RWPE1 (cell line): Measurements from ENCODE around the gene ARHGEF37.

Experiments
- CTCF ChIA-PET: fragments of 350-600 bp; sonication (Branson Sonifier 250); formaldehyde crosslinking; extraction: SDS; loops from one replicate; lab custom pipeline; 2021; lab: Yijun Ruan, JAX
- POLR2A ChIA-PET: fragments of 400-600 bp; formaldehyde crosslinking; extraction: SDS; loops from one replicate; lab custom pipeline; 2020; ENCODE audit warnings: antibody characterized with exemption; ENCODE audit not compliant: low non-redundant PET; lab: Yijun Ruan, JAX
- DNase-seq: peaks from one replicate; pipeline ENCODE4 v3.0.0; 2012; ENCODE audit warnings: low spot score
- H3K27ac ChIP-seq: fragments of 450-650 bp; 2 replicates; pipeline ENCODE4 v1.5.1; 2017
- CTCF ChIP-seq: fragments of 450-650 bp; conservative IDR thresholded peaks from 2 replicates; pipeline ENCODE4 v1.5.1; 2017; ENCODE audit warnings: low read depth, mild to moderate bottlenecking

The ARHGEF37 gene

GRCh38 chr5:149656576-149657182 is 75.4 kb downstream of the ARHGEF37 start:
- no peak overlapping the region for H3K27ac ChIP-seq
- no peak for DNase-seq
- TF ChIP-seq CTCF, result peak; percentile 73
- ChIA-PET CTCF (interaction anchor here (0.5 to 1.8 kb wide), 31 partner anchors 9 to 810 kb away, joined by 3 to 20 read pairs (median 4); partner anchors contain the start of gene PPARGC1B), POLR2A (no interaction called here)

- ChIA-PET CTCF (interaction anchor here (0.6 to 1.8 kb wide), 19 partner anchors 10 to 809 kb away, joined by 3 to 20 read pairs (median 5); partner anchors contain the start of gene PPARGC1B), POLR2A (no interaction called here)
- DNase-seq, result no peak
- H3K27ac ChIP-seq, result no peak overlapping the region
- no peak for TF ChIP-seq CTCF
These were observed 76.0 kb downstream of the ARHGEF37 start for GRCh38 chr5:149657324-149657723.

- POLR2A ChIA-PET, result no interaction called here
- TF ChIP-seq CTCF, result no peak
- no peak overlapping the region for H3K27ac ChIP-seq
These were observed 77.0 kb downstream of the ARHGEF37 start for GRCh38 chr5:149658299-149658698.

GRCh38 chr5:149664083-149664482 is 82.8 kb downstream of the ARHGEF37 start:
- no peak overlapping the region for H3K27ac ChIP-seq
- no peak for DNase-seq
- ChIA-PET CTCF (interaction anchor here (0.6 to 1.4 kb wide), 7 partner anchors 17 to 318 kb away, joined by 3 to 4 read pairs (median 3); no protein-coding TSS in a partner anchor), POLR2A (no interaction called here)
- TF ChIP-seq CTCF, result no peak

More at GRCh38 chr5:149658299-149658698, 77.0 kb downstream of the ARHGEF37 start:
- DNase-seq, result no peak
- CTCF ChIA-PET, result interaction anchor here (0.9 to 1.3 kb wide), 2 partner anchors 96 to 195 kb away, joined by 5 read pairs; no protein-coding TSS in a partner anchor

GRCh38 chr5:149664666-149665415 is 83.5 kb downstream of the ARHGEF37 start:
- CTCF ChIA-PET, result interaction anchor here (0.6 to 1.4 kb wide), 5 partner anchors 28 to 318 kb away, joined by 3 to 4 read pairs (median 3); no protein-coding TSS in a partner anchor
- no peak for TF ChIP-seq CTCF
- POLR2A ChIA-PET, result no interaction called here
- no peak for DNase-seq
- no peak overlapping the region for H3K27ac ChIP-seq

- H3K27ac ChIP-seq, result no peak overlapping the region
- no peak for TF ChIP-seq CTCF
- CTCF ChIA-PET, result interaction anchor here (0.6 to 1.1 kb wide), 3 partner anchors 9 to 1350 kb away, joined by 3 read pairs; no protein-coding TSS in a partner anchor
- DNase-seq, result no peak
- POLR2A ChIA-PET, result interaction anchor here (0.6 kb wide), 1 partner anchor 97 kb away, joined by 9 read pairs; no protein-coding TSS in a partner anchor
These were observed 84.3 kb downstream of the ARHGEF37 start for GRCh38 chr5:149665416-149666175.
